PC-9 (cell line): ENCODE data around the gene LCOR.

Experiments used
- EZH2 ChIP-seq: fragments of 200-600 bp; sonication (generic); IDR thresholded peaks from 2 replicates; pipeline ENCODE4 v1.8.0; 2017; ENCODE audit warnings: antibody characterized with exemption, low read depth
- TF ChIP-seq, protein P1 (sequence below): fragments of 200-600 bp; sonication (generic); conservative IDR thresholded peaks from 2 replicates; pipeline ENCODE4 v1.6.1; 2017; ENCODE audit warnings: mixed run types, antibody characterized with exemption, mild to moderate bottlenecking, moderate library complexity

DNA sequence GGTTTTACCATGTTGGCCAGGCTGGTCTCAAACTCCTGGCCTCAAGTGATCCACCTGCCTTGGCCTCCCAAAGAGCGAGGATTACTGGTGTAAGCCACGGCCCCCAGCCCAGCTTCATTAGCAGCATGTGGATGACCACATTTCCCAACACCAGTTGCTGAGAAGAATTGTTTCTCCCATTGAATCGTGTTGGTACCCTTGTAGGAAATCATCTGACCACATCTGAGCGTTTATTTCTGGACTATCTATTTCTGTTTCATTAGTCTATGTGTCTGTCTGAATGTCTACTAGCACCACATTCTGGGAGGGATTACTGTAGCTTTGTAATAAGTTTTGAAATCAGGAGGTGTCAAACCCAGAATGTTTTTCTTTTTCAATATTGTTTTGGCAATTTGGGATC, 89.6 kb downstream of the LCOR start:
- no peak for TF ChIP-seq EZH2
- TF ChIP-seq, protein P1, sequence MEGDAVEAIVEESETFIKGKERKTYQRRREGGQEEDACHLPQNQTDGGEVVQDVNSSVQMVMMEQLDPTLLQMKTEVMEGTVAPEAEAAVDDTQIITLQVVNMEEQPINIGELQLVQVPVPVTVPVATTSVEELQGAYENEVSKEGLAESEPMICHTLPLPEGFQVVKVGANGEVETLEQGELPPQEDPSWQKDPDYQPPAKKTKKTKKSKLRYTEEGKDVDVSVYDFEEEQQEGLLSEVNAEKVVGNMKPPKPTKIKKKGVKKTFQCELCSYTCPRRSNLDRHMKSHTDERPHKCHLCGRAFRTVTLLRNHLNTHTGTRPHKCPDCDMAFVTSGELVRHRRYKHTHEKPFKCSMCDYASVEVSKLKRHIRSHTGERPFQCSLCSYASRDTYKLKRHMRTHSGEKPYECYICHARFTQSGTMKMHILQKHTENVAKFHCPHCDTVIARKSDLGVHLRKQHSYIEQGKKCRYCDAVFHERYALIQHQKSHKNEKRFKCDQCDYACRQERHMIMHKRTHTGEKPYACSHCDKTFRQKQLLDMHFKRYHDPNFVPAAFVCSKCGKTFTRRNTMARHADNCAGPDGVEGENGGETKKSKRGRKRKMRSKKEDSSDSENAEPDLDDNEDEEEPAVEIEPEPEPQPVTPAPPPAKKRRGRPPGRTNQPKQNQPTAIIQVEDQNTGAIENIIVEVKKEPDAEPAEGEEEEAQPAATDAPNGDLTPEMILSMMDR = no peak
